Smooth muscle cell of the coronary artery (primary cell): ENCODE measurements around the gene ANKEF1. TPM values are rescaled to one million over a fixed set of nuclear protein-coding genes. Genes with fewer than 3 reads are reported as not detected.

Experiments used
- total RNA-seq: library from RNA; depleted of rRNA; stranded (reverse); fragments of >200 nt; gene quantifications from 2 replicates; pipeline ENCODE4 v1.2.3, GENCODE V29; 2014; ENCODE audit warnings: low replicate concordance

Gene ANKEF1
- 0.30 and 1.2 TPM in 2 replicates for total RNA-seq

DNA sequence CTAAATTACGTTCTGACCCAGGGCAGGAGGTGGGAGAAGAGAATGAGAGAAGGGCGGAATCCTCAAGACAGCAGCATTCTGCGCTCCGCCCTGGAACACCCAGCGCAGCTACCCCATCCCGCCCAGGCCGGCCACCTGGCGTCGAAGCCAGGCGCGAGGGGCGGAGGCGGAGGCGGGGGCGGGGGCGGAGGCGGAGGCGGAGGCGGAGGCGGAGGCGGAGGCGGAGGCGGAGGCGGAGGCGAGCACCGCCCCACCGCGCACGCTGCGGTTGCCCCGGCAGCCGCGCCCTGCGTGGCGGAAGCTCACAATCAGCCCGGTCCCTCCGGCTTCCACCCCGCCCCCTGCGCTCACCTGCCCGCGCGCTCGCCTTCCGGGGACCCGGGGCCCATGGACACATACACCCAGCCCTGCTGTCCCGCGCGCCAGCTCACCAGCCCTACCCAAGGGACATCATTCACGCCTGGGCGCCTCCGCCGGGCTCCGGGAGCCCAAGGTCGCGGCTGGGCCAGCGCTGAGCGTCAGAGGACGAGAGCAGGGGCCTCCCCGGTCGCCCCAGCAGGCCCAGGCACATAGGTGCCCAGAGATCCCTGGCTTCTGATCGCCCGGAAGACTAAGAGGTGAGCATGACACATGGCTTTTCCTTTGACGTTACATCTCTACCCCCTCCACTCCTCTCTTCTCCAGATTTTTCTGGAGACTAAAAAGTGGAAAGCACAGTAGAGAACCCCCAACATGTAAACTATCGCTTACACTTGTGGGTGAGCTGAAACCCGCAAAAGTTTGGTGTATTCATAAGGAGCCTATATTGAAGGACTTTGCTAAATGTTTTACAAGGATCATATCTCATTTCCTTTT is at the start of gene ANKEF1:
ANKEF1 (plus strand) TSS at position 271 of the 855 bp plus-strand sequence. CDS start 3,315 bp downstream, outside the sequence.

Other genes starting within 250 kb of the ANKEF1 start
- gene PAK5, start 195.9 kb upstream of the ANKEF1 start, total RNA-seq = not detected in 2 replicates
- not detected in 2 replicates for gene SNAP25, start 183.8 kb downstream of the ANKEF1 start, total RNA-seq